ENCODE results near the gene BLM.

The BLM gene

DNA sequence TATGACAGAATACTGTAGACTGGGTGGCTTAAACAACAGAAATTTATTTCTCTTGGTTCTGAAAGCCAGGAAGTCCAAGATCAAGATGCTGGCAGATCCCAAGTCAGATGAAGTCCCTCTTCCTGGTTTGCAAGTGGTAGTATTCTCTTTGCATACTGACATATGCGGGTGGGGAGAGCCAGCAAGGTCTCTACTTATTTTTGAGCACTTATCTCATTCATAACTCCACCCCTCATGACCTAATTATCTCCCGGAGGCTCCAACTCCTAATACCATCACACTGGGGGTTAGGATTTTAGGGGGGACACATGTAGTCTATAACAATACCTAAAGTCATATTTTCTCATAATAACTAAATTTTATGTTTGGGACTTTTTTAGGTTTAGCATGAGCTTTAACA, 65.3 kb downstream of the BLM start:
- H3K36me3 ChIP-seq (ENCODE audit: control insufficient read depth, insufficient read depth, low read length), result no peaks in the 10 kb centered on the region
- no peaks in the 10 kb centered on the region for H3K27me3 ChIP-seq (ENCODE audit: control insufficient read depth, insufficient read depth, low read length)
- H3K27ac ChIP-seq (ENCODE audit: low read depth, low read length), result no peak overlapping the region
- H3K9ac ChIP-seq (ENCODE audit: low read length), result no peak overlapping the region
- H3K4me3 ChIP-seq (ENCODE audit: low read length), result no peak overlapping the region
- H3K4me1 ChIP-seq (ENCODE audit: control insufficient read depth, insufficient read depth, low read length), result no peaks in the 10 kb centered on the region

DNA sequence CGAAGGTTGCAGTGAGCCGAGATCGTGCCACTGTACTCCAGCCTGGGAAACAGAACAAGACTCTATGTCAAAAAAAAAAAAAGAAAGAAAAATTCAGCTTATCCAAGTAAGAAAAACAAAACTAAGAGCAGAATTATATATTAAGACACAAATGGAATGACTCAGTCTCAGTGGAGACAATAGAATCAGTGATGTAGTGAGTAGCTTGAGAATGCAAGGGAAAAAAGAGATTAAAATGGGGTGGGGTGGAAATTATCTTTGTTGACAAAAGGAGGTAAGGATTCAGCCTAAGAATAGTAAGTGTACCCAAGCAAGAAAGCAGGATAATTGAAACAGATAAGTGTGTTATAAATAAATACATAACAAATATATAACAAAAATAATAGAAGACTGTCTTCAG, 70.7 kb downstream of the BLM start:
- no peak overlapping the region for H3K9ac ChIP-seq (ENCODE audit: low read length)

DNA sequence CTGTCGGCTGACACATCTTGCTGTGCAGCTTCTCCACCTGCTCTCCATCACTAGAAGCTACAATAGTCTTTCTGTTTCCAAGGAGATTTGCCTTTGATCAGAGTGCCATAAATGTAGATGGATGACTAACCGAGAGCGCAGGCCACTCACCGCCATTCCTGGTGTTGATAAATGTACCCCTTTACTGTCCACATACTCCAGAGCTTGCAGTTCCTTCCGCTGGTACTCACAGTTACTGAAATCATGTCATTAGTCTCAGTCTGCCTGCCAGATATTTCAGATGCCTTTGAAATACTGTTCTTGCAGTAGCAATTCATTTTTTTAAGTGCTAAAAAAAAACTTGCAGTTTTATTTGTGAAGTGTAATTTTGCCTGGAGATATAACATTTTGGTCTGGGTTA, 72.3 kb downstream of the BLM start:
- Histone ChIP-seq H3K27ac (ENCODE audit: low read depth, low read length) (no peak overlapping the region), H3K4me3 (ENCODE audit: low read length) (no peak overlapping the region), H3K4me1 (ENCODE audit: control insufficient read depth, insufficient read depth, low read length) (no peaks in the 10 kb centered on the region), H3K9ac (ENCODE audit: low read length) (no peak overlapping the region), H3K27me3 (ENCODE audit: control insufficient read depth, insufficient read depth, low read length) (no peaks in the 10 kb centered on the region), H3K36me3 (ENCODE audit: control insufficient read depth, insufficient read depth, low read length) (no peaks in the 10 kb centered on the region)

More for the DNA sequence above, 70.7 kb downstream of the BLM start:
- Histone ChIP-seq H3K27ac (ENCODE audit: low read depth, low read length) (no peak overlapping the region), H3K4me3 (ENCODE audit: low read length) (no peak overlapping the region), H3K27me3 (ENCODE audit: control insufficient read depth, insufficient read depth, low read length) (no peaks in the 10 kb centered on the region), H3K36me3 (ENCODE audit: control insufficient read depth, insufficient read depth, low read length) (no peaks in the 10 kb centered on the region), H3K4me1 (ENCODE audit: control insufficient read depth, insufficient read depth, low read length) (no peaks in the 10 kb centered on the region)

DNA sequence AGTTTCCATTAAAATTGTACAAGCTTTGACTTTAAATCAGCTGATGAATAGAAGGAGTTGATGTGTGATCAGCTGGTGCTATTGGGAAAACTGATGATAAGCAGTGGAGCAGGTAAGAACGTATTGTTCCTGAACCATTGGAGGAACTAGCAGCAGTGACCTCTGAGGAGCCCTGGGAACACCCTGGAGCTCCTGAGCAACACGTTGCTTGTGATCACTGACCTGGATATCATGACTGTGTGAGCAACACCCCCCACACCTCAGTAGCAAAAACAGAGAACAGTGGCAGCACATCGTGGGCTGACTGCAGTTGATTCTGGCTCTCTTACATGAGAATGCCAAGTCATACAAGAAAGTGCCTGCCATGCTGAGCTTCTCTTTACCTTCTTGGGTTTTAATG, 72.9 kb downstream of the BLM start:
- H3K27ac ChIP-seq (ENCODE audit: low read depth, low read length), result no peak overlapping the region
- no peaks in the 10 kb centered on the region for H3K4me1 ChIP-seq (ENCODE audit: control insufficient read depth, insufficient read depth, low read length)
- no peaks in the 10 kb centered on the region for H3K36me3 ChIP-seq (ENCODE audit: control insufficient read depth, insufficient read depth, low read length)
- no peak overlapping the region for H3K4me3 ChIP-seq (ENCODE audit: low read length)
- no peaks in the 10 kb centered on the region for H3K27me3 ChIP-seq (ENCODE audit: control insufficient read depth, insufficient read depth, low read length)
- H3K9ac ChIP-seq (ENCODE audit: low read length), result no peak overlapping the region

DNA sequence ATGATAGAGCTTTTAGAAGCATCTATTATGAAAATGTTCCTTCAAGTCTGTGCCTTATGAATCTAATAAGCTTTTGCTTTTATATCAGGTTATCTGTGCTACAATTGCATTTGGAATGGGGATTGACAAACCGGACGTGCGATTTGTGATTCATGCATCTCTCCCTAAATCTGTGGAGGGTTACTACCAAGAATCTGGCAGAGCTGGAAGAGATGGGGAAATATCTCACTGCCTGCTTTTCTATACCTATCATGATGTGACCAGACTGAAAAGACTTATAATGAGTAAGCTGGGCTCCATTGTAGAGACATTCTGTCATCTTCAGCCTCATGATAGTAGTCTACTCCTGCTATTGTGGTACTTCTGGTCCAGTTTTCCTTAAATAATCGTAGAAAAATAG, 73.4 kb downstream of the BLM start:
- no peaks in the 10 kb centered on the region for H3K4me1 ChIP-seq (ENCODE audit: control insufficient read depth, insufficient read depth, low read length)
- no peaks in the 10 kb centered on the region for H3K27me3 ChIP-seq (ENCODE audit: control insufficient read depth, insufficient read depth, low read length)
- H3K4me3 ChIP-seq (ENCODE audit: low read length), result no peak overlapping the region
- no peaks in the 10 kb centered on the region for H3K36me3 ChIP-seq (ENCODE audit: control insufficient read depth, insufficient read depth, low read length)
- H3K27ac ChIP-seq (ENCODE audit: low read depth, low read length), result no peak overlapping the region
- H3K9ac ChIP-seq (ENCODE audit: low read length), result no peak overlapping the region

DNA sequence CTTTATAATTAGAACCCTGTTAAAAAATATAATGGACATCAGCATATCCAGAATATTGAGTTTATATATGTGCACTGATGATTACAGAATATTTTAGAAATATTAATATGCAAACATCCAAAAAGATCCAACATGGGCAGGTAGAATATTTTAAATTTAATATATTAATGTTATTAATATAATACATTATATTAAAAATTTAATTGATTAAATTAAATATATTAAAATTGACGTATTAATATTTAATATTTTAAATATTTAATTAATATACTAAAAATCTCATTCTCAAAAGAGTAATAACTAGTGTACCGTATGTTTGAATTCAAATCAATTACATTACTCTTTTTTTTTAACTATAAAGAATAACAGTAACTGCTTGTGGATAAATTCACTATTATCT, 77.4 kb downstream of the BLM start:
- H3K9ac ChIP-seq (ENCODE audit: low read length), result no peak overlapping the region
- H3K36me3 ChIP-seq (ENCODE audit: control insufficient read depth, insufficient read depth, low read length), result no peaks in the 10 kb centered on the region
- no peak overlapping the region for H3K27ac ChIP-seq (ENCODE audit: low read depth, low read length)
- no peaks in the 10 kb centered on the region for H3K27me3 ChIP-seq (ENCODE audit: control insufficient read depth, insufficient read depth, low read length)
- H3K4me1 ChIP-seq (ENCODE audit: control insufficient read depth, insufficient read depth, low read length), result no peaks in the 10 kb centered on the region
- H3K4me3 ChIP-seq (ENCODE audit: low read length), result no peak overlapping the region

DNA sequence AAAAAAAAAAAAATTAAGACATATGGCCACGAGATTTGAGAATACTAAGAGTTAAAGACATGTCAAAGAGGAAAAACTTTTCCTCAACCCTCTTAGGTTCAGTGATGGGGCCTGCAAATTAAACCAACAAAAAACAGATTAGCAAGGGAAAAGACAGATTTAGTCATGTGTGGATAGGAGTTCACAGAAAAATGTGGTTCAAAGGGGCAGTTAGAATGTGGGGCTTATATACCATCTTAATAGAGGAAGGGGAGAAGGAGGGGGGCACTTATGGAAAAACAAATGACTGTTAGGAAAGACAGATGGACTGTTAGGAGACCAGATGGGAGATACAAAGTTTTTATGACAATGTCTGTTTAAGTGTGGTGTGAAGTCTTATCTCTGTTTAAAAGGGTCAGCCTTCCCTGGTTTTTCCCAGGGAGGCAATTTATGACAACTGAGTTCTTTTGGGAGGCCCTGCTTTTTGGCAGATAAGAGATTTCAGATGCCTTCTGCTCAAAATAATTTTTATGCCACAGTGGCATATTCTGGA, 82.6 kb downstream of the BLM start:
- Histone ChIP-seq H3K4me1 (ENCODE audit: control insufficient read depth, insufficient read depth, low read length) (no peaks in the 10 kb centered on the region), H3K4me3 (ENCODE audit: low read length) (no peak overlapping the region), H3K27me3 (ENCODE audit: control insufficient read depth, insufficient read depth, low read length) (no peaks in the 10 kb centered on the region), H3K36me3 (ENCODE audit: control insufficient read depth, insufficient read depth, low read length) (no peaks in the 10 kb centered on the region), H3K9ac (ENCODE audit: low read length) (no peak overlapping the region), H3K27ac (ENCODE audit: low read depth, low read length) (no peak overlapping the region)

DNA sequence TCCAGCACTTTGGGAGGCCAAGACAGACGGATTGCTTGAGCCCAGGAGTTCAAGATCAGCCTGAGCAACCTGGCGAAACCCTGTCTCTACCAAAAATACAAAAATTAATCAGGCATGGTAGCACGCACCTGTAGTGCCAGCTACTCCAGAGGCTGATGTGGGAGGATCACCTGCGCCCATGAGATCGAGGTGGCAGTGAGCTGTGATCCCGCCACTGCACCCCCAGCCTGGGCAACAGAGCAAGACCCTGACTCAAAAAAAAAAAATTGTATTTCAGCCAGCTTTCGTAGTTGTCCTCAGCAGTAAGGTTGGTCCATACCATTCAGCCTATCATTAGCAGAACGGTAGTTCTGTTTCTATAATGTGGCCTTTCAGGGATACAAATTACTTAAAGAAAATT, 84.7 kb downstream of the BLM start:
- Histone ChIP-seq H3K9ac (ENCODE audit: low read length) (no peak overlapping the region), H3K4me3 (ENCODE audit: low read length) (no peak overlapping the region), H3K4me1 (ENCODE audit: control insufficient read depth, insufficient read depth, low read length) (no peaks in the 10 kb centered on the region), H3K27ac (ENCODE audit: low read depth, low read length) (no peak overlapping the region), H3K27me3 (ENCODE audit: control insufficient read depth, insufficient read depth, low read length) (no peaks in the 10 kb centered on the region), H3K36me3 (ENCODE audit: control insufficient read depth, insufficient read depth, low read length) (no peaks in the 10 kb centered on the region)

DNA sequence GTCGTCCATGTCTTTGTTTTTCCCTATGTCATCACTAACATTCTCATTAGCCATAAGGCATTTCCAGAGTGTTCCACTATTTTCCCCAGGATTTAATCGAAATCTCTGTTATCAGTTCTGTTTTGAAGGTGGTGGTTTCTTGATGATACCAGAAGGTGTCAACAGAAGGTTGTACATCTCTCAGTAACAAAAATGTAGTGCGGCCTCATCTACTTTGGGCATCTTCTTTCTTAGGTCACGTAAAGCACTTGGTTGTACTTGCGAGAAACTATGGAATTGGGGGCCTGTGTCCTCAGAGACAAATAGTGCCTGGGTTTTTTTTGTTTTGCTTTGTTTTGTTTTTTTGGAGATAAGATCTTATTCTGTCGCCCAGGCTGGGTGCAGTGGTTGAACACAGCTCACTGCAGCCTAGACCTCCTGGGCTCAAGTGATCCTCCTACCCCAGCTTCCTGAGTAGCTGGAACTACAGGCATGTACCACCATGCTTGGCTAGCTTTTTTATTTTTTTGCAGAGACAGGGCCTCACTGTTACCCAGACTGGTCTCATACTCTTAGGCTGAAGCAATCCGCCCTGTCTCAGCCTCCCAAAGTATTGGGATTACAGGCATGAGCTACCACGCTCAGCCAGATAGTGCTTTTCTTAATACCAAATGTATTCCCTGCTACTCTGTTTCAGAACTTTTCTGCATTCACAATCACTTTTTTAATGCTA, 90.1 kb downstream of the BLM start:
- Histone ChIP-seq H3K27ac (ENCODE audit: low read depth, low read length) (no peak overlapping the region), H3K36me3 (ENCODE audit: control insufficient read depth, insufficient read depth, low read length) (no peaks in the 10 kb centered on the region), H3K27me3 (ENCODE audit: control insufficient read depth, insufficient read depth, low read length) (no peaks in the 10 kb centered on the region), H3K9ac (ENCODE audit: low read length) (no peak overlapping the region), H3K4me3 (ENCODE audit: low read length) (no peak overlapping the region), H3K4me1 (ENCODE audit: control insufficient read depth, insufficient read depth, low read length) (no peaks in the 10 kb centered on the region)

DNA sequence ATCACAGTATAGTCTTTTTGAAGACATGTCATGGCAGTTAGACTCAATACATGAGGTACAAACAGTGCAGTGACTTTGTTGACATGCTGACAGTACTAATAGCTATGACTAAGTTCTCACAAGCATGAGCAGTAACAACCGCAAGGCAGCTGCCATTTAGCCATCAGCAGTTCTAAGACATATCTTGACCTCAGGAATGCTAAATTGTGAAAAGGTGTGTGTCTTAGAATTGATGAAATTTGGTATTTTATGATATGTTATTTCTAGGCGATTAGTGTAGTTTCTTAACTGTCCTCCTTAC, 90.6 kb downstream of the BLM start:
- Histone ChIP-seq H3K4me3 (ENCODE audit: low read length) (no peak overlapping the region), H3K27me3 (ENCODE audit: control insufficient read depth, insufficient read depth, low read length) (no peaks in the 10 kb centered on the region), H3K4me1 (ENCODE audit: control insufficient read depth, insufficient read depth, low read length) (no peaks in the 10 kb centered on the region), H3K36me3 (ENCODE audit: control insufficient read depth, insufficient read depth, low read length) (no peaks in the 10 kb centered on the region), H3K27ac (ENCODE audit: low read depth, low read length) (no peak overlapping the region), H3K9ac (ENCODE audit: low read length) (no peak overlapping the region)

DNA sequence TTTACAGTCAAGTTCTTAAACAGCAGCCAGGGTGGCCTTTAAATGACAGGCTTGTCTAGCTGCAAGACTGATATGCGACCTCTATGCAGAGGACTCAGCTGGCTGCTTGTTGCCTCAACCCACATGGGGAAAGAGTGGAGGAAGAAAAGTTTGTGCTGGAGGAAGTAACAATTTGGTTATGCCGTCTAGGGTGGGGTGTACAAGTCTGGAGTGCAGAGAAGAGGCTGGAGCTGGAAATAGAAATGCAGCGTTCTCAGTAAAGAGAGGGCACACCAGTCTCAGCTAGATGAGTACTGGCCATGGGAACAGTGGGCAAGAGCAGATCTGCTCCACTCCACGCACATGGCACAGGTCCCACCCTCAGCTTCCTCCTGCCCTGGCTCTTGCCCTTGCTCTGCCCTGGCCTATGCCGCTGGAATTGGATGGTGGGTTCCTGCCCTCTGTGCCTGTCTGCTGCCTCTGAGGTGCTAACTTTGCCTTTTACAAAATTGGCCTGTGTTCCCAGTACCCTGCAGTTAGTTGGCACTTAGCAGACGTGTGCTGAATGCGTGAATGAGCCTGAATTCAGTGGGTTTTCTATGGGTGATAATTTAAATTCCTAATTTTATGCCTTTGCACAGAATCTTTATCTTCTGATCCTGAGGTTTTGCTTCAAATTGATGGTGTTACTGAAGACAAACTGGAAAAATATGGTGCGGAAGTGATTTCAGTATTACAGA, 91.5 kb downstream of the BLM start:
- no peak overlapping the region for H3K27ac ChIP-seq (ENCODE audit: low read depth, low read length)
- H3K4me3 ChIP-seq (ENCODE audit: low read length), result no peak overlapping the region
- no peaks in the 10 kb centered on the region for H3K27me3 ChIP-seq (ENCODE audit: control insufficient read depth, insufficient read depth, low read length)
- no peaks in the 10 kb centered on the region for H3K4me1 ChIP-seq (ENCODE audit: control insufficient read depth, insufficient read depth, low read length)
- H3K36me3 ChIP-seq (ENCODE audit: control insufficient read depth, insufficient read depth, low read length), result no peaks in the 10 kb centered on the region
- H3K9ac ChIP-seq (ENCODE audit: low read length), result no peak overlapping the region

DNA sequence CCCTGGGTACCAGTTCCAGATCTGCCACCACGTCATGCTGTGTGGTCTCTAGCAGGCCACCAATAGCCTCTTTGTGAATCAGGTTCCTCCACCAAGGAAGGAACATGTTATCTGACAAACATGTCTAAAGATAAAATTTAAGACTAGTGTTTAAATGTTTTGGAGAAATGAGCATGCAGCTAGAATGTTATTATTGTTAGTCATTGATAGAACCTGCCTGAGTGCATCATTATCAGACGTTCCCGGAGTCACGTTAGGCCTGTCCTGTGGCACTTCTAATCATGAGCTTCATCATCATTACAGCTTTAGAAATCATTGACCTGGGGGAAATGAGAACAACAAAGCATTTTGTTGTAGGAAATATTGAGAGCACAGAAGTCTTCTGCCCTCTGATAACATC, 92.4 kb downstream of the BLM start:
- no peak overlapping the region for H3K4me3 ChIP-seq (ENCODE audit: low read length)
- no peak overlapping the region for H3K27ac ChIP-seq (ENCODE audit: low read depth, low read length)
- no peaks in the 10 kb centered on the region for H3K4me1 ChIP-seq (ENCODE audit: control insufficient read depth, insufficient read depth, low read length)
- H3K36me3 ChIP-seq (ENCODE audit: control insufficient read depth, insufficient read depth, low read length), result no peaks in the 10 kb centered on the region
- H3K27me3 ChIP-seq (ENCODE audit: control insufficient read depth, insufficient read depth, low read length), result no peaks in the 10 kb centered on the region
- H3K9ac ChIP-seq (ENCODE audit: low read length), result no peak overlapping the region

DNA sequence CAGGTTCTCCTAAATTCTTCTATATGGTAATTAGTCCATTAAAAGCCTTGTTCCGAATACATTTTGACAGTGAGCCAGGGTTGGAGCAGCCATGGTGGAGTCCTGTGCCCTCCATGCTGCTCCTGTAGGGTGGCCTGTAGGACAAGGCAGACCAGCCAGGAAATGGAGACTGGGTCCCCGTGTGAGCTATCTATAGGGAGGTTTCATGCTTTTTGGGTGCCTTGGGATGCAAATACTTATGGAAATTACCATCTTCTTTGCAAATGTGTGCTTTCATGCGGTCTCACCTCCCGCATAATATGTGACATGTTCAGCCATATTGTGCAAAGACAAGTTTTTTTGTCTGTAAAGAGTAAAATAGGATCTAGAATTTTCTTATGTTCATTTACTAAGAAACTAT, 93.2 kb downstream of the BLM start:
- Histone ChIP-seq H3K4me1 (ENCODE audit: control insufficient read depth, insufficient read depth, low read length) (no peaks in the 10 kb centered on the region), H3K9ac (ENCODE audit: low read length) (no peak overlapping the region), H3K36me3 (ENCODE audit: control insufficient read depth, insufficient read depth, low read length) (no peaks in the 10 kb centered on the region), H3K27me3 (ENCODE audit: control insufficient read depth, insufficient read depth, low read length) (no peaks in the 10 kb centered on the region), H3K4me3 (ENCODE audit: low read length) (no peak overlapping the region), H3K27ac (ENCODE audit: low read depth, low read length) (no peak overlapping the region)

All from rectal smooth muscle tissue (tissue), 1 donor.